Measurements from ENCODE around the gene DSE. TPM values are rescaled to one million over a fixed set of nuclear protein-coding genes. Genes with fewer than 3 reads are reported as not detected.

The DSE gene
- polyA plus RNA-seq, 3 donors: 14.6 to 36.5 (median 28.4) TPM

GRCh38 chr6:116449565-116449964, 78.8 kb downstream of the DSE start:
- Mint-ChIP-seq H3K4me3 (no peak overlapping the region), H3K27me3 (ENCODE audit: low read depth in 3 of 3) (peaks cover 0 to 2% (median 0%) of the 10 kb centered on the region in 3 donors), H3K36me3 (peaks cover 0 to 2% of the 10 kb centered on the region in 2 donors), H3K4me1 (peaks cover 75% of the 10 kb centered on the region), H3K27ac (peak overlapping the region in 4 of 7 donors; percentile 38 to 82 (median 74)), H3K9me3 (peaks cover 0 to 2% (median 0%) of the 10 kb centered on the region in 7 donors)
- no CpG with 5 or more reads among the region's 1 CpG for WGBS (ENCODE audit: insufficient coverage)
- TF ChIP-seq CTCF (IDR thresholded peaks at IDR 0.05): no peak
- Histone ChIP-seq H3K27ac (ENCODE audit: low read depth in 1 of 2, low read length in 2 of 2) (peak overlapping the region in 1 of 2 donors; percentile 16), H3K4me1 (ENCODE audit: control insufficient read depth in 1 of 2, insufficient read depth in 2 of 2, low read length in 2 of 2) (peaks cover 65 to 89% of the 10 kb centered on the region in 2 donors), H3K9ac (ENCODE audit: insufficient read depth, low read length, poor library complexity, severe bottlenecking) (no peak overlapping the region), H3K4me2 (replicated peaks; ENCODE audit: extremely low read depth, low read length, poor library complexity, severe bottlenecking) (no peak overlapping the region), H3K4me3 (replicated peaks in 1 of 3; ENCODE audit: low read depth in 2 of 3, low read length in 3 of 3) (no peak overlapping the region), H3K27me3 (ENCODE audit: control insufficient read depth in 2 of 2, insufficient read depth in 2 of 2, low read length in 2 of 2) (no peaks in the 10 kb centered on the region), H2AFZ (ENCODE audit: insufficient read depth, low read depth, low read length, poor library complexity, severe bottlenecking) (no peak overlapping the region), H4K20me1 (ENCODE audit: insufficient read depth, low read length) (no peaks in the 10 kb centered on the region), H3K79me2 (ENCODE audit: insufficient read depth, low read length) (no peaks in the 10 kb centered on the region), H3K9me3 (replicated peaks in 1 of 2; ENCODE audit: control insufficient read depth in 1 of 2, insufficient read depth in 1 of 2, low read length in 2 of 2) (no peaks in the 10 kb centered on the region), H3K36me3 (replicated peaks in 1 of 2; ENCODE audit: control insufficient read depth in 1 of 2, insufficient read depth in 2 of 2, low read length in 2 of 2) (no peaks in the 10 kb centered on the region)
- peak; percentile 7 to 50 (median 46) for DNase-seq
- intact Hi-C loops (cut with micrococcal nuclease): loop anchor here (2.0 to 10.0 kb wide), 5 partner anchors 13 to 155 kb away; partner anchors contain the start of gene DSE (in 1 of the 2)

GRCh38 chr6:116450185-116450710, 79.5 kb downstream of the DSE start:
- Histone ChIP-seq H3K4me1 (ENCODE audit: control insufficient read depth in 1 of 2, insufficient read depth in 2 of 2, low read length in 2 of 2) (peaks cover 61 to 82% of the 10 kb centered on the region in 2 donors), H3K4me3 (replicated peaks in 1 of 3; ENCODE audit: low read depth in 2 of 3, low read length in 3 of 3) (no peak overlapping the region), H4K20me1 (ENCODE audit: insufficient read depth, low read length) (no peaks in the 10 kb centered on the region), H3K9me3 (replicated peaks in 1 of 2; ENCODE audit: control insufficient read depth in 1 of 2, insufficient read depth in 1 of 2, low read length in 2 of 2) (no peaks in the 10 kb centered on the region), H3K27ac (ENCODE audit: low read depth in 1 of 2, low read length in 2 of 2) (peak overlapping the region in 1 of 2 donors; percentile 16), H3K27me3 (ENCODE audit: control insufficient read depth in 2 of 2, insufficient read depth in 2 of 2, low read length in 2 of 2) (no peaks in the 10 kb centered on the region), H3K4me2 (replicated peaks; ENCODE audit: extremely low read depth, low read length, poor library complexity, severe bottlenecking) (no peak overlapping the region), H3K9ac (ENCODE audit: insufficient read depth, low read length, poor library complexity, severe bottlenecking) (no peak overlapping the region), H3K36me3 (replicated peaks in 1 of 2; ENCODE audit: control insufficient read depth in 1 of 2, insufficient read depth in 2 of 2, low read length in 2 of 2) (no peaks in the 10 kb centered on the region), H3K79me2 (ENCODE audit: insufficient read depth, low read length) (no peaks in the 10 kb centered on the region), H2AFZ (ENCODE audit: insufficient read depth, low read depth, low read length, poor library complexity, severe bottlenecking) (no peak overlapping the region)
- no peak for TF ChIP-seq CTCF (IDR thresholded peaks at IDR 0.05)
- Mint-ChIP-seq H3K4me3 (no peak overlapping the region), H3K27me3 (ENCODE audit: low read depth in 3 of 3) (peaks cover 0 to 2% (median 0%) of the 10 kb centered on the region in 3 donors), H3K27ac (peak overlapping the region in 4 of 7 donors; percentile 54 to 86 (median 72)), H3K4me1 (peaks cover 68% of the 10 kb centered on the region), H3K9me3 (peaks cover 0 to 2% (median 0%) of the 10 kb centered on the region in 7 donors), H3K36me3 (peaks cover 0 to 2% of the 10 kb centered on the region in 2 donors)
- no CpG with 5 or more reads among the region's 1 CpG for WGBS (ENCODE audit: insufficient coverage)
- intact Hi-C loops (cut with micrococcal nuclease): no loop called here
- no peak for DNase-seq
